SU-DHL-6 (cell line): ENCODE measurements around the gene RASA3.

Experiments
- H2AFZ ChIP-seq: fragments of 200-600 bp; sonication (generic); 2 replicates; pipeline ENCODE4 v1.6.1; 2014; ENCODE audit warnings: low read depth, mild to moderate bottlenecking, moderate library complexity, mixed read lengths, antibody characterized with exemption, low read length; ENCODE audit not compliant: severe bottlenecking
- H3F3A ChIP-seq: fragments of 200-600 bp; shearing (Covaris generic); 2 replicates; pipeline ENCODE4 v1.6.0; 2016; ENCODE audit warnings: antibody characterized with exemption, mild to moderate bottlenecking; ENCODE audit not compliant: insufficient read depth
- H3K27ac ChIP-seq: fragments of 200-600 bp; sonication (generic); 2 replicates; pipeline ENCODE4 v1.5.1; 2016; ENCODE audit warnings: low read depth, mild to moderate bottlenecking, low read length, moderate library complexity, mixed read lengths
- H3K27me3 ChIP-seq: fragments of 200-600 bp; sonication (generic), shearing (Covaris generic); 2 replicates; pipeline ENCODE4 v1.6.0; 2014; ENCODE audit warnings: mild to moderate bottlenecking, low read length
- H3K36me3 ChIP-seq: fragments of 200-600 bp; sonication (generic); 2 replicates; pipeline ENCODE4 v1.6.1; 2014; ENCODE audit warnings: mild to moderate bottlenecking, low read length, mixed read lengths
- H3K4me2 ChIP-seq: fragments of 300-600, 200-600 bp; shearing (Covaris generic), sonication (generic); 2 replicates; pipeline ENCODE4 v1.6.0; 2014; ENCODE audit warnings: low read length, low read depth, mild to moderate bottlenecking; ENCODE audit not compliant: poor library complexity, severe bottlenecking
- H3K4me3 ChIP-seq: fragments of 200-600 bp; sonication (generic); 2 replicates; pipeline ENCODE4 v1.5.1; 2014; ENCODE audit warnings: antibody characterized with exemption, low read length, mild to moderate bottlenecking, mixed read lengths; ENCODE audit not compliant: insufficient read depth, poor library complexity, severe bottlenecking
- H3K79me2 ChIP-seq: fragments of 200-600 bp; sonication (generic); 2 replicates; pipeline ENCODE4 v1.6.1; 2014; ENCODE audit warnings: mild to moderate bottlenecking, low read length, moderate library complexity; ENCODE audit not compliant: insufficient read depth
- H3K9ac ChIP-seq: fragments of 200-600 bp; sonication (generic); 2 replicates; pipeline ENCODE4 v1.7.0; 2014; ENCODE audit warnings: mild to moderate bottlenecking, low read length
- H3K9me2 ChIP-seq: fragments of 200-600 bp; sonication (generic); replicated peaks from 2 replicates; pipeline ENCODE4 v1.6.1; 2014; ENCODE audit warnings: low read length; ENCODE audit not compliant: insufficient read depth
- H3K9me3 ChIP-seq: fragments of 200-600 bp; sonication (generic); 2 replicates; pipeline ENCODE4 v1.6.1; 2014; ENCODE audit warnings: low read length, mixed read lengths; ENCODE audit not compliant: insufficient read depth
- H4K20me1 ChIP-seq: fragments of 200-600 bp; sonication (generic); 2 replicates; pipeline ENCODE4 v1.6.1; 2014; ENCODE audit warnings: low read depth, mild to moderate bottlenecking, antibody characterized with exemption, low read length, moderate library complexity, mixed read lengths
- EZH2phosphoT487 ChIP-seq: fragments of 200-600 bp; sonication (generic), shearing (Covaris generic); conservative IDR thresholded peaks from 2 replicates; pipeline ENCODE4 v1.6.1; 2018; ENCODE audit warnings: mild to moderate bottlenecking, antibody characterized with exemption, low read length, moderate library complexity, mixed read lengths
- TF ChIP-seq, protein P1 (sequence below): fragments of 200-600 bp; sonication (generic); IDR thresholded peaks from one replicate; pipeline ENCODE4 v1.5.1; 2017; ENCODE audit warnings: antibody characterized with exemption, mild to moderate bottlenecking, low read length, moderate library complexity; ENCODE audit not compliant: insufficient read depth, poor library complexity, severe bottlenecking

Gene RASA3

DNA sequence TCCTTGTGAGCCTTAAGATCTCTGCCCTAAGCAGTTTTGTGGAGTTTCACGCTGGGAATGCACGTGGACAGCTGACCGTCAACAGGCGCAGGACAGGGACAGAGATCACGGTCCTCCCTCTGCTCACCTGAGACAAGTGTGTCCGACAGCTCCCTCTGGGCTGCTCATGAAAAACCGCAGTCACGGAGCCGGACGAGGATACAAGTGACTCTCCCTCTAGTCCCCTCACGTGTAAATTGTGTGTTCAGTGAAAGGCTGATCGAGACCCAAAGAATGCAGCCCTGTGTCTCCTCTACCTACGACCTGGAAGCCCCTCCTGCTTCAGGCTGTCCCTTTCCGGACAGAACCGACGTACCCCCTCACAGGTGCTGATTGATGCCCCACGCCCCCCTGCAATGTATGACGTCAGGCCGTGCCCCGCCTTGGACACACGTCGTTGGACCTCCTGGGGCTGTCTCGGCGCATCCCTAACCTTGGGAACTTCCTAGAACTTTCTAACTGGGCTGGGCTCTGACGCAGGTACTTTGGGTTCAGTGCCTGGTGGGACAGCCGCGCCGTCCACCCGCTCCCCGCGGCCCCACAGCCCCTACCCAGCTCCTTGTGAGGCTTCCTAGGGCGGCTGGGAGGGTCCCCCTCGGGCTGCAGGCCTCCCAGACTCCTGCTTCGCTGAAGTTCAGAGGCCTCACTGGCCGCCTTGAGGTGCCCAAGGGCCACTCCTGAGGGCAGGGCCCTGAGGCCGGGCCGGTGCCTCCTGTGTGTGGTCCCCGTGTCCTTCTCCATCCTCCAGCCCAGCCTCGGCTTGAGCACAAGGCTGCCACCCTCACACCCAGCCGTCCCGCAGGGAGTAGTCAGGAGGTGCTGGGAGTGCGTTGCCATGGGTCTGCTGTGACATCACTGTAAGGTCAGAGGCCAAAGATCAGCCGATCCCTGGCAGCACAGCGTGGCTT is 158.9 kb downstream of the RASA3 start, which contains the start of gene C13orf46:
C13orf46 (minus strand) TSS at position 859 of the 947 bp plus-strand sequence; CDS start at position 780, 79 bp downstream.
- Histone ChIP-seq H3K27ac (no peak within 1 kb of the TSS), H3K9me3 (no peaks in the 10 kb centered on the region), H3K4me3 (no peak within 1 kb of the TSS), H3K9ac (no peak within 1 kb of the TSS), H4K20me1 (no peaks in the 10 kb centered on the region), H3K27me3 (no peaks in the 10 kb centered on the region), H2AFZ (no peak within 1 kb of the TSS), H3K79me2 (no peaks in the 10 kb centered on the region), H3K9me2 (no peaks in the 10 kb centered on the region), H3F3A (no peaks in the 10 kb centered on the region), H3K4me2 (no peak within 1 kb of the TSS), H3K36me3 (no peaks in the 10 kb centered on the region)
- no peak for TF ChIP-seq EZH2phosphoT487
- TF ChIP-seq, protein P1, sequence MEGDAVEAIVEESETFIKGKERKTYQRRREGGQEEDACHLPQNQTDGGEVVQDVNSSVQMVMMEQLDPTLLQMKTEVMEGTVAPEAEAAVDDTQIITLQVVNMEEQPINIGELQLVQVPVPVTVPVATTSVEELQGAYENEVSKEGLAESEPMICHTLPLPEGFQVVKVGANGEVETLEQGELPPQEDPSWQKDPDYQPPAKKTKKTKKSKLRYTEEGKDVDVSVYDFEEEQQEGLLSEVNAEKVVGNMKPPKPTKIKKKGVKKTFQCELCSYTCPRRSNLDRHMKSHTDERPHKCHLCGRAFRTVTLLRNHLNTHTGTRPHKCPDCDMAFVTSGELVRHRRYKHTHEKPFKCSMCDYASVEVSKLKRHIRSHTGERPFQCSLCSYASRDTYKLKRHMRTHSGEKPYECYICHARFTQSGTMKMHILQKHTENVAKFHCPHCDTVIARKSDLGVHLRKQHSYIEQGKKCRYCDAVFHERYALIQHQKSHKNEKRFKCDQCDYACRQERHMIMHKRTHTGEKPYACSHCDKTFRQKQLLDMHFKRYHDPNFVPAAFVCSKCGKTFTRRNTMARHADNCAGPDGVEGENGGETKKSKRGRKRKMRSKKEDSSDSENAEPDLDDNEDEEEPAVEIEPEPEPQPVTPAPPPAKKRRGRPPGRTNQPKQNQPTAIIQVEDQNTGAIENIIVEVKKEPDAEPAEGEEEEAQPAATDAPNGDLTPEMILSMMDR: no peak

DNA sequence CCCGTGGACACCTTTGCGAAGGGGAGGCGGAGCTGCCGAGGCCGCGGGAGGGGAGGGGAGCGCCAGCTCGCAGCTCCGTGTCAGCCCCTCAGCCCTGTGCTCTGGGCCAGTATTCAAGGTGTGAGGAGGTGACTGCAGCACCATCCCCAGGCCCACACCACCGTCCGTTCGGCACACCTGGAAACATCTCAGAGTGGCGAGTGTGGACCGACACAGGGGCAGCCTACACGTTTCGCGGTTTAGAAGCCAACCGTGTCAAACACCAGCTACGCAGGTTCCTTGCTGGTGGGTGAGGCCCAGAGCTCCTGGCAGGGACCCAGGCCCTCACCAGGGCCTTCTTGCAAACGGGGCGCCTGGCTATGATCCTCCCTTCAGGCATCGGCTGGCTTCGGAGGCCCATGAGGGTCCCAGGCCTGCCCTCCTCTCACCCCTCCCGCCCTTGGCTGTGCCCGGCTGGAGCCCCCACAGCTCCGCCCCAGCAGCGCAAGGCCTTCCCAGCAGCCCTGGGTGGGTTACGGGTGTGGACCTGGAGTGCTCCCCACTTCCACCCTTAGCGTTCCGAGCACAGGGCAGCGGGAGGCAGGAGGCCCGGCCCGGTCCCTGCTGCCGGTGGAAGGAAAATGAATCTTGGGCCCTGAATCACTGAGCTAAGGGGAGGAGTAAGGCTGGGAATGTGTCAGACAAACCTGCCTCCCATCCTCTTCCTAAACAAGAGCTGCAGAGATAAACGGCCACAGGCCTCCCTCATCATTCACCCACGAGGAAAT is 159.8 kb downstream of the RASA3 start:
- Histone ChIP-seq H3K9ac (no peak overlapping the region), H3K4me2 (no peak overlapping the region), H3K4me3 (no peak overlapping the region), H3K79me2 (no peaks in the 10 kb centered on the region), H3K36me3 (no peaks in the 10 kb centered on the region), H3F3A (no peaks in the 10 kb centered on the region), H2AFZ (no peak overlapping the region), H4K20me1 (no peaks in the 10 kb centered on the region), H3K9me3 (no peaks in the 10 kb centered on the region), H3K9me2 (no peaks in the 10 kb centered on the region), H3K27me3 (no peaks in the 10 kb centered on the region), H3K27ac (no peak overlapping the region)
- TF ChIP-seq, protein P1: no peak
- no peak for TF ChIP-seq EZH2phosphoT487

DNA sequence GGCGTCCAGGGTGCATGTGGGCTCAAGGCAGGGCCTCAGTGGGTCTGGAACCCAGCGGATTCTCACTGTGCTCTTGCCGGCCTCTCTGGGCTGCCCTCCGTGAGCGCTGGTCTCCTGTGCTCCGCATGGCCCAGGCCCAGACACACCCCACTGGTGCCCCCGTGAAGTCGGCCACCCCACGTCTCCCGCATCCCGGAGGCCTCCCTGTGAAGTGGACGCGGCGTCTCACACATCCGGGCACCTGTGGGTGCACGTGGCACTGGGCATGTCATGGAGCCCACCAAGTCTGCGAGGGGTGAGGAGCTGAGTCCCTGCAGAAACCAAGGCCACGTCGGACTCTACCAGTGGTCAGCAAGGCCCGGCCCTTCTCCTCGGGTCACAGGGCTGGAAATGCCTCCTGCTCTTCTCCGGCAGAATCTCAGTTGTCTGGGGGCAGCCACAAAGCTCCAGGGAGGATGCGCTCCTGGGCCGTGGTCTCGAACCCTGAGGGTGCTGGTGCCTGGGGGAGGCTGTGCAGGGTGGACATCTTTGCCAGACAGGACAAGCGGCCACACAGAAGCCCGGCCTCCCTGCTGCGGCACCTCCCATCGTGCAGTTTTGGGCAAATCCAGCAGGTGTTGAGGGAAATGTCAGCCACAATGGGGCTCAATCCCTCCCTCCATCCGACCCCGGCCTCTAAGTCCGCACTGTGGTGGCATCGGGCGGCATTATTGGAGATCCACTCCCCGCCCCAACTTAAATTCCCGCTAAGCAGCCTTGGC is 160.8 kb downstream of the RASA3 start:
- Histone ChIP-seq H4K20me1 (no peaks in the 10 kb centered on the region), H3K9me3 (no peaks in the 10 kb centered on the region), H3K27me3 (no peaks in the 10 kb centered on the region), H2AFZ (no peak overlapping the region), H3K36me3 (no peaks in the 10 kb centered on the region), H3K4me2 (no peak overlapping the region), H3K4me3 (no peak overlapping the region), H3K9ac (no peak overlapping the region), H3K27ac (no peak overlapping the region), H3K9me2 (no peaks in the 10 kb centered on the region), H3K79me2 (no peaks in the 10 kb centered on the region), H3F3A (no peaks in the 10 kb centered on the region)
- TF ChIP-seq, protein P1: no peak
- no peak for TF ChIP-seq EZH2phosphoT487
